H1 (cell line): ENCODE data around the gene ARSA. TPM values are rescaled to one million over a fixed set of nuclear protein-coding genes. Genes with fewer than 3 reads are reported as not detected.

Source experiments
- CHD7 ChIP-seq: fragments of 300-600 bp; sonication (generic); IDR thresholded peaks from 2 replicates; pipeline ENCODE4 v1.7.1; 2012; ENCODE audit warnings: low read length, moderate library complexity, mild to moderate bottlenecking, inconsistent platforms; ENCODE audit not compliant: insufficient replicate concordance
- RNF2 ChIP-seq: fragments of 200-900, 300-1000 bp; sonication (generic); IDR thresholded peaks from 2 replicates; pipeline ENCODE4 v1.7.1; 2016; ENCODE audit warnings: borderline replicate concordance, low read depth, mild to moderate bottlenecking, antibody characterized with exemption, low read length; ENCODE audit not compliant: poor library complexity, severe bottlenecking; ENCODE audit errors: missing control alignments
- SIN3A ChIP-seq, 2 experiments: IDR thresholded peaks in 1 of 2; conservative IDR thresholded peaks in 1 of 2; 2 replicates each; pipeline ENCODE4 v1.6.1; 2011 to 2012; ENCODE audit warnings: low read length in 2 of 2, improper control_type of control experiment in 1 of 2, low read depth in 1 of 2, mild to moderate bottlenecking in 1 of 2
- polyA plus RNA-seq, 7 experiments: library from polyadenylated mRNA; depleted of rRNA in 3 of 7; stranded (reverse) in 5 of 7; unstranded in 2 of 7; fragments of >200 nt in 5 of 7; fragments of 200-250 nt in 2 of 7; gene quantifications; 1 replicate in 5 of 7; 2 replicates in 1 of 7; 4 replicates in 1 of 7; pipeline versions ENCODE4 v1.2.1 to v1.2.3, GENCODE V29; 2011 to 2013; ENCODE audit warnings: missing spikeins in 2 of 7, mixed read lengths in 2 of 7
- total RNA-seq: library from RNA; stranded (reverse); fragmentation: NEBNext Ultra II Directional; extraction: Animal tissue kit (Norgen Biotek cat#: 25700); gene quantifications from 2 replicates; pipeline ENCODE4 v1.2.1, GENCODE V29; 2021

The ARSA gene
- total and polyA plus RNA-seq, 2 of the 8 experiments (the other 6 are each of a cell fraction or from before 2014, with no cell fraction given): 9.8 to 10.1 TPM

DNA sequence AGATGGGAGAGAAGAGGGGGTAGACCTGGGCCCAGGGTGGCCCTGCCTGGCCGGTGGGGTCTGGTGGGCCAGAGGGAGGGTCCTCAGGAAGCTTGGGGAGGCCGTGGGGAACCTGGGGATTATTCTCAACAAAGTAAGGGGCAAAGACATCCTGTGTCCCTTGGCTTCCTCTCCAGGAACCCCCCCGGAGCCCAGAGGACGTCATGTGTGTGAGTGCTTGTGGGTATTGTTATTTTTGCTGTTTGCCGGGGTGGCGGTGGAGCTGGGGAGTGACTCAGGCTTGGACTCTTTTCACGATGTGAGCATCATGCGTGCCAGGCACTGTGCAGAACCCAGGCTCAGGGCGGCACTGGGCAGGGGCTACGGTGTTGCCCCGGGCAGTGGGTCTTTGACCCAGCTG, 43.7 kb upstream of the ARSA start (continued):
- TF ChIP-seq CHD7 (no peak), RNF2 (no peak), SIN3A (conservative IDR thresholded peaks at IDR 0.05 in 1 of 2, IDR thresholded peaks at IDR 0.05 in 1 of 2; ENCODE audit: low read depth in 1 of 2, low read length in 2 of 2) (no peak)
- TF ChIP-seq, all 59 proteins: peak for 0
